ENCODE data around the gene FOXE3. TPM values are rescaled to one million over a fixed set of nuclear protein-coding genes. Genes with fewer than 3 reads are reported as not detected.
A peak's percentile ranks its signal among the peaks of the same experiment; 100 is the strongest.

FOXE3 gene
- total RNA-seq, result not detected

DNA sequence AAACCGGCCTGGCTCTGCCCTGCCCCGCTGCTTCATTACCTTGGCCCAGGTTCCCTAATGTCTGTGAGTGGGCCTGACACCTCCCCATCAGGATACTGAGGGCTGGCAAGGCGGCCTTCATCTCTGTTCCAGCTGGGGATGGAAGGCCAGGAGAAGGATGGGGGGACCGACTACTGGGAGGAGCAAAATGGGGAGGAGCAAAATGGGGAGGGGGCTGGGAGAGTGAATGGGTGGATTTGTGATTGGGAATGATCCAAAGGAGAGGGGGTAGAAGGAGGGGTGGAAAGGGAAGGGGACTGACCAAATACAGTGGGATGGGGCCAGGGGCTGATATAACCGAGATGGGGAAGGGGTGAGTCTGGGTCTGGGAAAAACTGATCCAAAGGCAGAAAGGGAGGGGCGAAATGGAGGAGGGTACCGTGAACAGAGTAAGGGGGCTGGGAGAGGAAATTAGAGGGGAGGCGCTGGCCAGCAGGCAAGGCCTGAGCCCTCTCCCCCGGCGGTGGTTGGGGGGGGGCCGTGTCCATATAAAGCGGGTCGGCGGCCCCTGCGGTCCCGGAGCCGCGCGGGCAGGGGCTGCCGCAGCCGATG, at the start of gene FOXE3:
TSS of gene FOXE3 (plus strand) at position 558 of the 591 bp plus-strand sequence. CDS start at position 589, 31 bp downstream.
- Mint-ChIP-seq H3K36me3 (ENCODE audit: low read depth) (peaks cover 10% of the 10 kb centered on the region), H3K9me3 (no peaks in the 10 kb centered on the region), H3K4me3 (peak within 1 kb of the TSS; percentile 44), H3K27ac (no peak within 1 kb of the TSS), H3K27me3 (peaks cover 32% of the 10 kb centered on the region), H3K4me1 (peaks cover 7% of the 10 kb centered on the region)
- no peak for ATAC-seq (replicated peaks)

DNA sequence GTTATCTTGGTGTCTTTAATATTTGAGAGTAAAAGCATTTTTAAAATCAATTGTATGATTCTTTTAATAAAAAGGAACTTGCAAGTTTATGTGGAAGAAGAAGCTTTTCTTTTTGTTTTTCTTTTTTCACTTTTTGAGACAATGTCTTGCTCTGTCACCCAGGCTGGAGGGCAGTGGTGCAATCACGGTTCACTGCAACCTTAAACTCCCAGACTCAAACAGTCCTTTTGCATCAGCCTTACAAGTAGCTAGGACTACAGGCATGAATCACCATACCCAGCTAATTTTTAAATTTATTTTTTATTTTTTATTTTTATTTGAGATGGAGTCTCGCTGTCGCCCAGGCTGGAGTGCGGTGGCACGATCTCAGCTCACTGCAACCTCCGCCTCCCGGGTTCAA, 48.4 kb upstream of the FOXE3 start:
- Mint-ChIP-seq H3K9me3 (no peaks in the 10 kb centered on the region), H3K4me1 (peaks cover 4% of the 10 kb centered on the region), H3K27ac (no peak overlapping the region), H3K36me3 (ENCODE audit: low read depth) (peaks cover 45% of the 10 kb centered on the region), H3K27me3 (no peaks in the 10 kb centered on the region), H3K4me3 (no peak overlapping the region)
- no peak for ATAC-seq (replicated peaks)

DNA sequence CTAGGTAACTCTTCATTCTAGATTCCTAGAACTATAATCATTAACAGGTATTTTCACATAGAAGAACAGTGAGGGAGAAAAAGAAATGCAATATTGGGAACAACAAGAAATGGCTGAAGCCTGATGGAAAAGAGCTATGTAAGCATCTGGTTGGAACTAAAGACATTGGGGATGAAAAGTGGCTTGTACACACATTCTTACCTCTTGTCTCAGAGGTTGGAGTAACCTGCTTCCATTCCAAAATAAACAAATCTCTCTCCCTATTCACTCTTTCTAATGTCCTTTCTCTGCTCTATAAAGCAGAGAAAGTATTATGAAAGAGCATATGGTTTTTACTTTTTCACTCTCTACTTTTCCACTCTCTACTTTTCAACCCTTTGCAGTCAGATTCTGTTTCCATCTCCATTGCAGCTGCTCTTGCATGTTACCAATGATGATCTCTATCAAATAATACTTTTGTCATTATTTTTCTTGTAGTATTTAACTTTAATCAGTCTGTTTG, 45.0 kb upstream of the FOXE3 start:
- Mint-ChIP-seq H3K9me3 (no peaks in the 10 kb centered on the region), H3K27me3 (no peaks in the 10 kb centered on the region), H3K4me3 (no peak overlapping the region), H3K36me3 (ENCODE audit: low read depth) (peaks cover 78% of the 10 kb centered on the region), H3K4me1 (no peaks in the 10 kb centered on the region), H3K27ac (peak overlapping the region; percentile 6)
- no peak for ATAC-seq (replicated peaks)

DNA sequence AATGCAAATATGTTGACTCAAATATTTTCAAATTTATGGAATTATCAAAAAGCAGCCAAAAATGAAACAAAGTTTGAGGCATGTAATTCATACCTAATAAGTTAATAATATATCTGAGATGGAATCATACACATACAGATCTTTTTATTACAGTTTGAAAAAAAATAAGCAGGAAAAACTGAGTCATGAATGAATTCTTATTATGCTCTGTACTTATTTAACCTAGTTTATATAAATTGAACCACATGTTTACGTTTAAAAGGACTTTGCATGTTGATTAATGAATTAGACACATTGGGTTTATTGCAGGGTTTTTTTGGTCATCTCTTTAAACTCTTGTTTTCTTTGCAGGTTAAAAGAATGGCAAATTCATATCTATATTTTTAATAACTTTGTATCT, 41.6 kb upstream of the FOXE3 start:
- no peak overlapping the region for H3K27ac Mint-ChIP-seq
- H3K4me3 Mint-ChIP-seq, result no peak overlapping the region
- peaks cover 97% of the 10 kb centered on the region for H3K36me3 Mint-ChIP-seq (ENCODE audit: low read depth)
- no peaks in the 10 kb centered on the region for H3K4me1 Mint-ChIP-seq
- no peaks in the 10 kb centered on the region for H3K27me3 Mint-ChIP-seq
- H3K9me3 Mint-ChIP-seq, result no peaks in the 10 kb centered on the region
- ATAC-seq (replicated peaks), result no peak

DNA sequence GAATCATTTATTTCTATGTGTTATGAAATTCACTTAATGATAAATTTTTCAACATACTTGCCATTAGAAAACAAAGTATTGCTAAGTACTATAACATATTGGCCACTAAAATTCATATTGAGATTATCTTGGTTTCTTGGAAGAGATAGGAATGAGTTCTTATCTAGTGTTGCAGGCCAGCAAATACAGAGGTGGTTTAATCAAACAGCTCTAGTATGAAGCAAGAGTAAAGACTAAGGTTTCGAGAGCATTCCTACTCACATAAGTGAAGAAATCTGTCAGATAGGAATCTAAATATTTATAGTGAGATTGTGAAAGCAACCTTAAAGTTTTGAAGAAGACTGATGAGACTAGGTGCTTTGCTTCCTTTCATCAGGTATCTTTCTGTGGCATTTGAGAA, 37.9 kb upstream of the FOXE3 start:
- no peak for ATAC-seq (replicated peaks)
- Mint-ChIP-seq H3K27me3 (no peaks in the 10 kb centered on the region), H3K4me1 (no peaks in the 10 kb centered on the region), H3K4me3 (no peak overlapping the region), H3K9me3 (no peaks in the 10 kb centered on the region), H3K36me3 (ENCODE audit: low read depth) (peaks cover 93% of the 10 kb centered on the region), H3K27ac (no peak overlapping the region)

DNA sequence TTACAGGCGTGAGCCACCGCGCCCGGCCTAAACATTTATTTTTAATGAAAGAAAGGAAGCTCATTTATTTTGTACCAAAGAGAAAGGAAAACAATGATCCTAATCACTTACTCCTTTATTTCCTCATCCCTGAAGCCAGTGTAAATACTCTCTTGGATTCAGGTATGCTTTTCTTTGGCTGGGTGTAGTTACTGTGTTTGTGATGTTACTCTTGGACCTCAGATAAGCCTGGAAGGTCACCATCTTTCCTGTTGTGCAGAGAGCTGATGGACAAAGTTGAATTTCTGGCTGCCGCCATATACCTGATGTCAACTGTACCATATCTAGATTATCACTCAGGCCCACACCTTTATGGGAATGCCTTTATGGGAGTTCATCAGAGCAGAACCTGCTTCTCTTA, 35.4 kb upstream of the FOXE3 start:
- Mint-ChIP-seq H3K4me1 (no peaks in the 10 kb centered on the region), H3K27ac (no peak overlapping the region), H3K9me3 (no peaks in the 10 kb centered on the region), H3K27me3 (no peaks in the 10 kb centered on the region), H3K4me3 (no peak overlapping the region), H3K36me3 (ENCODE audit: low read depth) (peaks cover 67% of the 10 kb centered on the region)
- ATAC-seq (replicated peaks), result no peak

DNA sequence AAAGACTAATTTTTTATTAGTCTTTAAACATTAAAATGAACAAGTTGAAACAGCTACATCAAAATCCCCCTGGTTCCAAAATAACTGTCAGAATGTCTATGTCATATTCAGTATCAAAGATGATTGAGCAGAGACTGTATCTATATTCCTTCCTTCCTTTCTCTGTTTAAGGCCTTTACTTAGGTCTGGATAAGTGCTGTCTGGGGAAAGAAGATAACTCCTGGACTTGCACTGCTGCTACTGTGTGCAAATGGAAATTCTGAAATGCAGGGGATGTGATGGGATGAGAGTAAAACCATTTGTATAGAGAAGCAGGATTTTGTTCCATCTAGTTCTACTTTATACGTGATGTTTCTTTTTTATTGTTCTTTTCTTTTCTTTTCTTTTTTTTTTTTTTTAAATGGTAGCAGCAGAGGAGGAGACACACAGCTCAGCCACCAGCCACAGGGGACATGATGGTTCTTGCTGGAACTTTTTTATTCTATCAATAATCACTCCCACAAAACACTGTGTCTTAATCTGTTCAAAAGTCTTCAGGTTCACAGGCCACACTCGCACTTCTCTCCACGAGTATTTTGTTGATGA, 33.6 kb upstream of the FOXE3 start:
- no peaks in the 10 kb centered on the region for H3K4me1 Mint-ChIP-seq
- no peak overlapping the region for H3K27ac Mint-ChIP-seq
- no peak for ATAC-seq (replicated peaks)
- H3K4me3 Mint-ChIP-seq, result no peak overlapping the region
- no peaks in the 10 kb centered on the region for H3K27me3 Mint-ChIP-seq
- H3K9me3 Mint-ChIP-seq, result no peaks in the 10 kb centered on the region
- peaks cover 52% of the 10 kb centered on the region for H3K36me3 Mint-ChIP-seq (ENCODE audit: low read depth)

DNA sequence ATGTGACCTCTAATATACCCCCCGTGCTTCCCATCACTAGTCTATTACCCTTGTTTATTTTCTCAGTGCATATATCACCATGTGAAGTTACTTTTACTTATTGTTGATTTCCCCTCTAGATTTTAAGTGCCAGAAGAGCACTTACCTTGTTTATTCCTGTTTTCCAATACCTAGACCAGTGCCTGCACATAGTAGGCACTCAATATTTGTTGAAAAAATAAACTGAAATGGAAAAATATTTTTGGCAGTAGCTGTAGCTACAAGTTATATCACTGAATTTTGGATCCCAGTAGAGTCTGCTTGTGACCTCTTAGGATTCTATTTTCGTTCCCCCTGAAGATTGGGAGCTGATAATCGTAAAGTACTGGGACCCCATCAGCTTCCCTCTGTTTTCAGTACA, 32.0 kb upstream of the FOXE3 start:
- no peak overlapping the region for H3K27ac Mint-ChIP-seq
- H3K27me3 Mint-ChIP-seq, result no peaks in the 10 kb centered on the region
- H3K36me3 Mint-ChIP-seq (ENCODE audit: low read depth), result peaks cover 36% of the 10 kb centered on the region
- H3K4me1 Mint-ChIP-seq, result no peaks in the 10 kb centered on the region
- no peaks in the 10 kb centered on the region for H3K9me3 Mint-ChIP-seq
- H3K4me3 Mint-ChIP-seq, result no peak overlapping the region
- no peak for ATAC-seq (replicated peaks)

DNA sequence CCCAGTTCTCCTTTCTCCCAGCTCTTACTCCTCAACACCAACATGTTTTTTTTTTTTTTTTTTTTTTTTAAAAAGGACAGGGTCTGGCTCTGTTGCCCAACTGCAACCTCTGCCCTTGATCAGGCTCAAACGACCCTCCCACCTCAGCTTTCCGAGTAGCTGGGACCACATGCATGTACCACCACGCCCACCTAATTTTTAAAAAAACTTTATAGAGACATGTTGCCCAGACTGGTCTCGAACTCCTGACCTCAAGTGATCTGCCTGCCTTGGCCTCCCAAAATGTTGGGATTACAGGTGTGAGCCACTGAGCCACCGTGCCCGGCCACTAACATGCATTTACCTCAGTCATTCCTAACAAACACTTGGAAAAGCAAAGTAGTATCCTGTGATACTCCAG, 31.1 kb upstream of the FOXE3 start:
- Mint-ChIP-seq H3K4me1 (no peaks in the 10 kb centered on the region), H3K9me3 (no peaks in the 10 kb centered on the region), H3K27ac (no peak overlapping the region), H3K27me3 (no peaks in the 10 kb centered on the region), H3K4me3 (no peak overlapping the region), H3K36me3 (ENCODE audit: low read depth) (peaks cover 28% of the 10 kb centered on the region)
- ATAC-seq (replicated peaks), result no peak

DNA sequence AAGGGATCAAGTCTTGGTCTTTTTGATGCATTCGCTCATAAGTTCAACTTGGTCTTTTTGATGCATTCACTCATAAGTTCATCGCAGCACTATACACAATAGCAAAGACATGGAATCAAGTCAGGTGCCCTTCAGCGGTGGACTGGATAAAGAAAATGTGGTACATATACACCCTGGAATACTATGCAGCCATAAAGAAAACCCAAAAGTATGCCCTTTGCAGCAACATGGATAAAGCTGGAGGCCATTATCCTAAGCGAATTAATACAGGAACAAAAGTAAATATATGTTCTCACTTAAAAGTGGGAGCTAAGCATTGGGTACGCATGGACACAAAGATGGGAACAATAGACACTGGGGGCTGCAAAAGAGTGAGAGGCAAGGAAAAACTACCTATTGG, 29.8 kb upstream of the FOXE3 start:
- no peak for ATAC-seq (replicated peaks)
- H3K27ac Mint-ChIP-seq, result no peak overlapping the region

DNA sequence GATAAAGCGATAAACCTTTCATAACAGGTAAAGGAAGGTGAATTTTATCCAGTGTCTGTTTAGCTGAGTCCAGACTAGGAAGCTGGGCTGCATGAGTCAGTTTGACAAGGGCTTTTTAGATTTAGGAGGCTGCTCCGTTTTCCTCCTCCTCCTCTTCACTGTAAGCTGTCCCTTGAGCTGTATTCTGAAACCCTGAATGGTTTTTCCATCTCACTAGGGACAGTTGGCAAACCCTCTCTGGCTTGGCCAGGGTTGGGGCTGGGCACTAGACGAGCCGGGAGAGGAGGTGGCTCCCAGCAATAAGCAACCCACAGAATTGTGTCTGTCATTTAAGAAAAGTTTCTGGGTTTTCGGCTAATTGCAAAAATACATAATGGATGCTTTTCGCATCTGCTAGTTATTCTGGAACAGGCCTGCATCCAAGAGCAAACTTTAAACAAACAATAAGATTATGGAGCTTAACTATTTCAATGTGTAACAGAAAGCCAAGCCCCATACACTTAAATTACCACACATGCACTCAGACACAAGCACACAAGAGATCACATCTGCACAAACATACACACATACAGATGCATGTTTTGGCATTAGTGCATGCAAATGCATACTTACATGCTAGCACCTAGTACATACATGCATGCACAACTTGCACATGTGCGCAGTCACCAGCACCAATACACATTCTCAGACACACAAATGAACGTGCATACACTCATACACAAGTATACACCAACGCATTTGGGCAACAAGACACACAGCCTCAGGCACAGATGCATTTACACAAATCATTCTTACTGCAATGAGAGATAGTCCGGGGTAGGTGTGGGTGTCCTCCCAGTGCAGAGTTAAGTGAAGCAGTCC, 27.8 kb upstream of the FOXE3 start:
- no peak overlapping the region for H3K27ac Mint-ChIP-seq
- no peak overlapping the region for H3K4me3 Mint-ChIP-seq
- H3K4me1 Mint-ChIP-seq, result no peaks in the 10 kb centered on the region
- H3K9me3 Mint-ChIP-seq, result no peaks in the 10 kb centered on the region
- ATAC-seq (replicated peaks), result no peak
- H3K27me3 Mint-ChIP-seq, result no peaks in the 10 kb centered on the region
- H3K36me3 Mint-ChIP-seq (ENCODE audit: low read depth), result no peaks in the 10 kb centered on the region

More for the DNA sequence above, 29.8 kb upstream of the FOXE3 start:
- Mint-ChIP-seq H3K4me3 (no peak overlapping the region), H3K4me1 (no peaks in the 10 kb centered on the region), H3K27me3 (no peaks in the 10 kb centered on the region), H3K36me3 (ENCODE audit: low read depth) (peaks cover 18% of the 10 kb centered on the region), H3K9me3 (no peaks in the 10 kb centered on the region)

DNA sequence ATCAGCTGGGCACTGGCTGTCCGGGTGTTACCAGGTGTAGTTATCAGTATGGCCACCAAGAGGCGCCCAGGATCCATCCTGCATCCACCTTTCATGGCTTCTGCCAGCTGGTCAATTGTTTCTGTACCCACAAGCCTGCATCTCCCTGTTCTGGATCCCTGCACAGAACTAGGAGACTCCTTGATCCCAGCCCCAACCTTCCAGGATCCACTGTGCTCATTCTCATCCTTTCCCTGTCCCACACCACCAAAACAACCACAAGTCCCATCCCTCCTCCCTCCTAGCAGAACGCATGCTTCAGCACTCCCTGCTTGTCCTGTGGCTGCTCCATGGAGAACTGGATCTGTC, 27.2 kb upstream of the FOXE3 start:
- no peaks in the 10 kb centered on the region for H3K27me3 Mint-ChIP-seq
- H3K27ac Mint-ChIP-seq, result no peak overlapping the region
- peak; percentile 63 for ATAC-seq (replicated peaks)
- no peak overlapping the region for H3K4me3 Mint-ChIP-seq
- H3K9me3 Mint-ChIP-seq, result no peaks in the 10 kb centered on the region
- no peaks in the 10 kb centered on the region for H3K36me3 Mint-ChIP-seq (ENCODE audit: low read depth)
- H3K4me1 Mint-ChIP-seq, result no peaks in the 10 kb centered on the region

DNA sequence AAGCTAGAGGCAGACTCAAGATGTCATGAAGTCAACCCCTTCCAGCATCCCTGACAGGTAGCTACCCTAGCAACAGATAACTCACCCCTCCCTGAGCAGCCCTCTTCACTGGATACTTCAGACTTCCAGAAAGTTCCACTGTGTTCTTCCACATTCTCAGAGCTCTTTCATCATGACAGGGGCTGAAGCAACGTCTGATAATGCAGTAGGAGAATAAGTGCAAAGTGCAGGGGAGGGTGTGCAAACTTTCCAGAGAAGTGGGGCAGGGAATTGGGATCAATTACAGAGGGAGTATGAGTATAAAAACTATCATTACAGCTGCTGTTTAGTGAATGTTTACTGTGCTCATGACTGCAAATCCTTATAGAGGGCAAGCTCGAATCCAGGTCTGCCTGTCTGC, 26.4 kb upstream of the FOXE3 start:
- Mint-ChIP-seq H3K27me3 (no peaks in the 10 kb centered on the region), H3K4me1 (no peaks in the 10 kb centered on the region), H3K9me3 (no peaks in the 10 kb centered on the region), H3K4me3 (no peak overlapping the region), H3K36me3 (ENCODE audit: low read depth) (no peaks in the 10 kb centered on the region), H3K27ac (no peak overlapping the region)
- no peak for ATAC-seq (replicated peaks)

DNA sequence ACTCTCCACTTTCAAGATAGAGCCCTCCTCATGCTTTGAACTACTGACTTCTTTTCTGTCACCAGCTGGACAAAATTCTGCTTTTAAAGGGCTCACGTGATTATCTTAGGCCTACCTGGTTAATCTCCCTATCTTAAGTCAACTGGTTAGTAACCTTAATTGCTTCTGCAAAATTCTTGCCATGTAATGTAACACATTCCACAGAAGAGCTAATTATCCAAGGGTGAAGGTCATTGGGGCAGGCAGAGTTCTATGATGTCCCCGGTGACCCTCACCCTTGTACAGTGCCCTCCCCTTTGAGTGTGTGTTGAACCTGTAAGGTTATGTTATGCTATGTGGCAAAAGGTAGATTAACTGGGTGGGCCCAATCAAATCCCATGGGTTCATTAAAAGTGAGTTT, 25.2 kb upstream of the FOXE3 start:
- Mint-ChIP-seq H3K4me3 (no peak overlapping the region), H3K27me3 (peaks cover 3% of the 10 kb centered on the region), H3K36me3 (ENCODE audit: low read depth) (no peaks in the 10 kb centered on the region), H3K9me3 (no peaks in the 10 kb centered on the region), H3K4me1 (no peaks in the 10 kb centered on the region), H3K27ac (no peak overlapping the region)
- no peak for ATAC-seq (replicated peaks)

DNA sequence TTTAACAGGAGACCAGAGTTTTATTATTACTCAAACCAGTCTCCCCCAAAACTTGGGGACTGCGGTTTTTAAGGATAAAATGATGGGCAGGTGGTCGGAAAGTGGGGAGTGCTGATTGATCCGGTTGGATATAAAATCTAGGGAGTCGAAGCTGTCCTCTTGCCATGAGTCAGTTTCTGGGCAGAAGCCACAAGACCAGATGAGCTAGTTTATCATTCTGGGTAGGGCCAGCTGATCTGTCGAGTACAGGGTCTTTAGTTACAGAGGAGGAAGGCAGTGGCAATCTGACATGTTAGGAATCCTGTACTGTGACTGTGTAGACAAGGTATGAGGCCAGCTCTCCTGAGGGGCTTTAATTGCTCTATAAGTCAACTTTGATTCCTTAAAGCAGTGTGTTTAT, 22.9 kb upstream of the FOXE3 start:
- Mint-ChIP-seq H3K27me3 (peaks cover 7% of the 10 kb centered on the region), H3K9me3 (no peaks in the 10 kb centered on the region), H3K27ac (no peak overlapping the region), H3K36me3 (ENCODE audit: low read depth) (no peaks in the 10 kb centered on the region), H3K4me1 (no peaks in the 10 kb centered on the region), H3K4me3 (no peak overlapping the region)
- no peak for ATAC-seq (replicated peaks)

All from activated T-helper 17 cell treated with anti-CD3 and anti-CD28 coated beads, Interleukin-2, amount 50 U/mL, for 72 hours (primary cell).